GM21576 (cell line): ENCODE measurements around the gene NUDT14.

Experiments
- ATAC-seq: cut with Tn5 transposase; IDR thresholded peaks from one replicate; pipeline ENCODE4 v1.9.1; 2021; ENCODE audit warnings: mild to moderate bottlenecking, moderate library complexity; ENCODE audit not compliant: unreplicated experiment

Gene NUDT14

GRCh38 chr14:105199093-105199492, 18.0 kb upstream of the NUDT14 start:
- no peak for ATAC-seq

DNA sequence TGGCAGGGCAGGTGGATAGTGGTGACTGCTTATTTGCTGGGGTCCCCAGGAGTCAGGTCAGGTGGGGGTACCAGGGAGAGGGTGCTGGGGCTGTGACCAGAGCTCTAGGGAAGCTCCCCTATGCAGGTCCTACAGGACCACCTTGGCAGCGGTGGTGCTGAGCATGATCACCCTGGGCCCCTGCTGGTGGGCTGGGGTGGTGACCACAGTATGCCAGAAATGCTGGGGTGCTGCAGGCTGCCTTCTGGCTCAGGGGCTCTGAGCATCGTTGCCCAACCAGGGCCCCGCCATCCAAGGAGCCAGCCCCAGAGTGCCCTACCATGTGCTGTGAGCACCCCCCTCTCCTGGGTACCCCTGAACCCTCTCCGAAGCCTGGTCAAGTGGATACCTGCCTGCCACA, 17.5 kb upstream of the NUDT14 start:
- no peak for ATAC-seq

GRCh38 chr14:105197211-105197641, 16.1 kb upstream of the NUDT14 start:
- no peak for ATAC-seq

GRCh38 chr14:105196265-105196960, 15.3 kb upstream of the NUDT14 start:
- no peak for ATAC-seq

GRCh38 chr14:105195522-105196264, 14.6 kb upstream of the NUDT14 start:
- no peak for ATAC-seq

DNA sequence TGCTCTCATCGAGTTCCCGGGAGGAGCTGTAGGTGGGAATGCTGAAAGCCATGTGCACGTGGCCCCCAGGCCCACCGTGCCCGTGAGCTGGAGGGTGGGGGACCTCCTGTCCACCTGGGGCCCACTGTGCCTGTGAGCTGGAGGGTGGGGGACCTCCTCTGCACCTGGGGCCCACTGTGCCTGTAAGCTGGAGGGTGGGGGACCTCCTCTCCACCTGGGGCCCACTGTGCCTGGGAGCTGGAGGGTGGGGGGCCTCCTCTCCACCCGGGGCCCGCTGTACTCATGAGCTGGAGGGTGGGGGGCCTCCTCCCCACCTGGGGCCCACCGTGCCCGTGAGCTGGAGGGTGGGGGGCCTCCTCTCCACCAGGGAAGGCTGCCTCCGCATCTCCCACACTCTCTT, 13.9 kb upstream of the NUDT14 start:
- ATAC-seq = no peak

DNA sequence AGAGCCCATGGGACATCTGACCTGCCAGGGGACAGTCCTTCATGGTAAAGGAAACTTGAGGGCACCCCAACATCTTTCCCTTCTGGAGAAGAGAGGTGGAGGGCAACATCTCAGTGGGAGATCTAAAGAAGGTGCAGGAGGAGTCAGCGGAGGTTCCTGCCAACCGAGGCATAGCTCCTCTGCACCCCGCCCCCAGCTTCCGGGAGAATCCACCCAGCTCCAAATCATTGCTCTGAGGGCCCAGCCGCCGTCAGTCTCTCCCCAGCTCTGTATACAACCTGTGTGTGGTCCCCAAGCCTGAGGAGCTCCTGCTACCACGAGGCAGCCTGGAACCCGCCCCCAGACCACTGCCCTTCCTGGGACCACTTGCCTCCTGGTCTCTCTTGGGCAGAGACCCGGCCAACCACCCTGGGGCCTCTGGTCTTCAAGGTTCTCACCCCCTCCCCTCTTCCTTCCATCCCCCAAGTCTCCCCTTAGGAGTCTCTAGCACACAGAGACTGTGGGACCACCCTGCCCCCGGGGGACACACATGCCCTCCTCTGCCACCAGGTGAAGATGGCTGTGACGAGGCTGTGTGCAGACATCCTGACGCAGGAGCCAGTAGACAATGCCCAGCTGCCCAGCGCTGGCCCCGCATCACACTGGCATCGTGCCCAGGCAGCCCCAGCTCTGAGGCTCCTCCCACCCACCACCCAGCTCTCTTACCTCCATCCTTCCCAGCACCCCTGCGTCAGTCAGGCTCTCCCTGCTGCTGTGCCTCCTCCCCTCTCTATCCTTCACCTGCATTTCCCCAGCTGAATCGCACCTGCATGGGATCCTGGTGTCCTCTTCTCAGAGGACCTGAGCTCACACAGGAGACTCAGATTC, 13.0 kb upstream of the NUDT14 start:
- ATAC-seq = no peak

- no peak for ATAC-seq
Measured at GRCh38 chr14:105192866-105193731, 12.0 kb upstream of the NUDT14 start.

DNA sequence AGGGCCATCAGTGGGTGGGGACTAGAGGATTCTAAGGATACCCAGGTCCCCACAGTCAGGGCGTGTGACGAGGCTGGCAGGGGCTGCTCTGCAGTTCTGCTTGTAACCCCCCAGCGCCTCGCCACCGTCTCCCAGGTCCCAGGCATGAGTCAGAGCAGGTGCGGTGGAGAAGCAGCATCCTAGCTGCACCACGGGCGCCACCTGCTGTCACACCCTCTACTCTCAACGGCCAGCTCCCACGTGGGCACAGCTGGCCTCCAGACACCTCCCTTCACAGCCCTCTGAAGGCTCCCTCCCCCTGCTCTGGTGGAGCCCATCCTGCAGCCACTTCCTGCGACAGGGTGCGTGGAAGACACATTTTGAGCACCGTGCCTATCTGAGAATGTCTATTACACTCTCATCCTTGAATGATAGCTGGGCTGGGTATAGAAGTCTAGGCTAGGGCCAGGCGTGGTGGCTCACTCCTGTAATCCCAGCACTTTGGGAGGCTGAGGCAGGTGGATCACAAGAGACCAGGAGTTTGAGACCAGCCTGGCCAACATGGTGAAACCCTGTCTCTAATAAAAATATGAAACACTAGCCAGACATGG, 6.9 kb upstream of the NUDT14 start:
- ATAC-seq = no peak

- ATAC-seq = no peak
Measured at GRCh38 chr14:105187116-105187515, 6.0 kb upstream of the NUDT14 start.

DNA sequence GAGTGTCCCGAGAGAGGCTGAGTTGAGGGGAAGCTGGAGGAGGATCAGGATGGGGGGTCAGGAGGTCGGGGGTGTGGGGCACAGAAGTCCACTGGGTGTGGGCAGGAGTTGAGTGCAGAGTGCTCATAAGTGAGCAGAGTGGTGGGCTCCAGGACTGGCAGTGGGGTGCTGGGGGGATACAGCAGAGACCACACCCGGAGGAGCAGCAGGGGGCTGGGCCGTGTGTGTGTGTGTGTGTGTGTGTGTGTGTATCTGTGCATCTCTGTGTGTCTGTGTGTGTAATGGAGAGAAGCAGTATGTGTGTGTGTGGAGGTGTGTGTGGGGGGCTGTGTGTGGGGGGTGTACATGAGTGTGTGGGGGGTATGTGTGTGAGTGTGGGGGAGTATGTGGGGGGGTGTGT, 4.9 kb upstream of the NUDT14 start:
- ATAC-seq = no peak

DNA sequence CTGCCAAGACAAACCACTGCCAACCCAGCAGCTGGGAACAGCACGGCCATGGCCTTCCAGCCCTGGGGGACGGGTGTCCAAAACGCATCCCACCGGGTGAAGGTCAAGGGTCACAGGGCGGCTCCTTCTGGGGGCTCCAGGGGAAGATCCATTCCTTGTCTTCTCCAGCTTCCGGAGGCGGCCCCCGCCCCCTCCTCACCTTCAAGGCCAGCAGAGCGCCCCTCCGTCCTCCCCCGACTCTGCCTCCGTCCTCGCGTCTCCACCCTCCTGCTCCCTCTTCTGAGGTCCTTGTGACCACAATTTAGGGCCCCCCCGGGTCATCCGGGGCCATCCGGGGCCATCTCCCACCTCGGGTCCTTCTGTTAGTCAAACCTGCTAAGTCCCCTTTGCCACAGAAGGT, 3.9 kb upstream of the NUDT14 start:
- no peak for ATAC-seq

DNA sequence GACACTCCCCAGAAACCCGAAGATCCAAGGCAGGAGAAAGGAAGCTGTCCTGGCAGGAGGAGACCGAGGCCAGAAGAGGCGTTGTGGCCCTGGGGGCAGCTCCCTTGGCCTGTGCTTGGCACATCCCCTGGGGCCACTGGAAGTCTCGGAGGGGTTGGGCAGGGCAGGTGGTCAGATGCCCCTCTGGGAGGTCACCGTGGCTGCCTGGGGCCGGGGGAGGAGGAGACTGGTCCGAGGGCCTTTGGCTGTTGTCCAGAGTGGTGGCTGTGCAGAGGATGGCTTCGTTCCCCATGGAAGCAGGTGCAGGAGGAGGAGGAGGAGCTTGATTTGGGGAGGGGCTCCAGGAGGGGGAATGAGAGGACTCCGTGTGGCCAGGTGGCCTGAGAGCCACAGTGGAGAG, 3.3 kb upstream of the NUDT14 start:
- no peak for ATAC-seq

DNA sequence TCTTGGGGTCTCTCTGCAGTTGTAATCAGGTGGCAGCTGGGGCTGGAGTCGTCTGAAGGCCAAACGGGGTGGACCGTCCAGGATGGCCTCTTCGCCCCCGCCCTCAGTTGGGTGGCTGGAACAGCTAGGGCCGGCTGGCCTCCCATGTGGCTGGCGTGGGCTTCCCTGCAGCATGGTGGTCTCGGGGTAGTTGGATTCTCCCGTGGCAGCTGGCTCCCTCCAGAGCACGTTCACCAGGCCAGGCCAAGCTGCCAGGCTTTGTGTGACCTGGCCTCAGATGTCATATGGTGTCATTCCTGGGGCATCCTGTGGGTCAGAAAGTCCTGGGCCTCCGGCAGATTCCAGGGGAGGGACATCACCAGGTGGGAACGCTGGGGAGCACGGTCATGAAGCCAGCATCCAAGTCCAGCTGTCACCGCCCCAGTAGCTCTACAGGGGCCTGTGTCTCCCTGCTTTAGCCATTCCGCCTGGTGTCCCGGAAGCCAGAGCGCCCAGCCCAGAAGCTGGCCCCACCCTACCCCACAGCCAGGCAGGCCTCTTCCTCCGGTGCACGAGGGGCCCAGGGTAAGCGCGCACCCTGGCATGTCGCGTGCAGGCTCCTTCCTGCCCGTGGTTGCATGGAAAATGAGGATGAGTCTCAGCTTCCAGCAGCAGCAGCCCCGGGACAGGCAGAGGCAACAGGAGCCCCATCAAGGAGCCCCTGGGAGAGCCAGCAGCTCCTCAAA, 1.3 kb upstream of the NUDT14 start:
- no peak for ATAC-seq

- ATAC-seq = no peak
Measured at GRCh38 chr14:105181549-105182295, 610 bp upstream of the NUDT14 start.

DNA sequence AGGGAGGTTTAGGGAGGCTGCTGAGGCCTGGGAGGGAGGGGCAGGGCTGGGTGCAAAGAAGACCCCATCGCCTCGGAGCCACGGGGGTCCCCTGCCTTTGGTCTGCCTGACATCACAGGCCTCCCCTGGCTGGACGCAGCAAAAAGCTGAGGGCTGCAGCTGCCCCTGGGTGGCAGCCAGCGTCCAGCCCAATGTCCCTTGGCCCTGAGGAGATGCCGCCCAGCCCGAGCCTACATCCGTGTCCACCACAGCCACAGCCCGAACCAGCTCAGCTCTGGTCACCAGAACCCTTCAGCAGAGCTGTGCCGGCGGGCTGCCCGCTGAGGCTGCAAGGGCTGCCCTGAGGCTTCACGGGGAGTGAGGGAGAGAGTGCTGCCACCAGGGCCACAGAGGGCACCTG, 1.9 kb downstream of the NUDT14 start:
- ATAC-seq = no peak

DNA sequence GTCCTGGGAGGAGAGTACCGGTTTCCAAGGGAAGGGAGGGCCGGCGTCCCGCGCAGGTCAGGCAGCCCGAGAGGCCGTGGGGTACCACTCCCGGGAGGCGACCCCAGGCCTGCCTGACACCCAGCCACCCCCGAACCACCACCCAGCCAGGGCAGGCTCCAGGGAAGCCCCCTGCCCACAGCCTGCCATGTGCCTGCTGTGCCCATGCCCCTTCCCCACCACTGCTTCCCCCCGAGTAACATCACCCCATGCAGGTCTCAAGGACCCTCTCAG, 2.3 kb downstream of the NUDT14 start:
- ATAC-seq = no peak

GRCh38 chr14:105178069-105178867, 2.8 kb downstream of the NUDT14 start:
- ATAC-seq = no peak
